Activated CD4-positive, alpha-beta T cell treated with anti-CD3 and anti-CD28 coated beads, Interleukin-2, amount 50 U/mL, for 4 hours (primary cell): ENCODE results near the gene PRAMEF13.
"Not testable (repeated sequence)": the region's sequence is repeated elsewhere in the genome, so short reads cannot be mapped to it uniquely, and the experiment has no call there.

ENCODE experiments used
- DNase-seq, 2 experiments: peaks; one replicate each; pipeline ENCODE4 v3.0.0-alpha.2; 2020

Gene PRAMEF13

DNA sequence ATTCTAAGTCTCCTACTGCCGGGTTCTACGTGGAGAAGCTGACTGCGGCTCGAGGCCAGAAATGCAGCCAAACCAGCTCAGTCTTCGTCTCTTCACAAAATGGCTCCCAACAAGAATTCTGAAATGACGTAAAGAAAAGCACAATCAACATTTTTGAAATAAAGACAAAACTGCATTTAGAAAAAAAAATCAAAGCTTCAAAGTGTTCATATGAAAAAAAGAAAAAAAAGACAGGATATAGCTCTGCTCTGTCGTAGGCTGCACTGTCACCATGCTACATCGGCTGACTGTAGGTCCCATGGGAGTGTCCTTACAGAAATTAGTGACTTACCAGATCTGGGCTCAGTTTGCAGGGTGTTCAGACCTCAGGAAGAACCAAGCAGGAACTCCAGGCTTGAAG is 35.7 kb downstream of the PRAMEF13 start, which contains the start of gene HNRNPCL4:
Gene HNRNPCL4 (minus strand): TSS at position 101 of the 400 bp plus-strand sequence. CDS start 164 bp downstream, outside the sequence.
- DNase-seq = not testable (repeated sequence)

GRCh38 chr1:13155909-13156308 is 45.3 kb downstream of the PRAMEF13 start, which contains the start of gene PRAMEF26:
Gene PRAMEF26, minus strand, starts transcription at chr1:13156009. Its CDS starts 2,914 bp downstream, at chr1:13153095.
- not testable (repeated sequence) for DNase-seq
